GM21515 (cell line): Measurements from ENCODE around the gene COL19A1.
"Not testable (repeated sequence)": the region's sequence is repeated elsewhere in the genome, so short reads cannot be mapped to it uniquely, and the experiment has no call there.

ENCODE experiments used
- ATAC-seq: cut with Tn5 transposase; IDR thresholded peaks from one replicate; pipeline ENCODE4 v1.9.1; 2021; ENCODE audit not compliant: unreplicated experiment

The COL19A1 gene

DNA sequence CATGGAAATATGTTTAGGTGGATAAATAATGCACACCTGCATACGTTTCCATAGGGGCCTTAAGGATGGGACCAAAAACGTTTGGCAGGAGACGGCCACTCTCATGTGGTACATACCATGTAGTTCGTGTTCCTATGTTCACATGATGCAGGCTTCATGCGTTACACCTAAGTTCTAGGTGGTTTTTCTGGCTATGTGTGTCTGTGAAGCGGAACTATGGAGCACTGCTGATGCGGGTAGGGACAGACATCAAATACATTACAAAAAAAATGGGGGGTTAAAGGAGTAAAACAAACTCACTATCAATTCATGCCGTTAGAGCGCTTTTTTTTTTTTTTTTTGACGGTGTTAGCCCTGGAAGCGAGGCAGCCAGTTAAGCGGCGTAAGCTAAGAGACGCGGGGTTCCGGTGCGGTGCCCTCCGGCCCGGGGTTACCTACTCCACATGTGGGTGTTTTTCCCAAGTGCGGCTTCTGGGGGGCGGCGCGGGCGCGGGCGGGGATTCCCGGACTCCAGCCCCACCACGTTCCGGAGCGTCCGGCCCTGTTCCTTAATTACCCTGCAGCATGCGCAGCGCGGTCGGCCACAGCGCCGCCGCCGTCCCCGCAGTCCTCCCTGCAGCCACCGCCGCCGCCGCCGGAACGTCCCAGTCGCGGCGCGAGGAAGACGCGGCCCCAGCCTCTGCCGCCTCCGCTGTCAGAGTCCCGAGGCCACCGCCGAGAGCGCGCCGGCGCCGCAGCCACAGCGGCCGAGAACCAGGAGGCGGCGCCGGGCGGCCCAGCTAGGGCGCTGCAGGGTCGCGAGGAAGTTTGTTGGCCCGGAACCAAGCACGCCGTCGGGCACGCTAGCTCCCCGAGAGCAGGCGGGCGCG, 648 bp downstream of the COL19A1 start:
- ATAC-seq = peak; percentile 68

- no peak for ATAC-seq
Measured at GRCh38 chr6:69867639-69867976, 1.3 kb downstream of the COL19A1 start.

DNA sequence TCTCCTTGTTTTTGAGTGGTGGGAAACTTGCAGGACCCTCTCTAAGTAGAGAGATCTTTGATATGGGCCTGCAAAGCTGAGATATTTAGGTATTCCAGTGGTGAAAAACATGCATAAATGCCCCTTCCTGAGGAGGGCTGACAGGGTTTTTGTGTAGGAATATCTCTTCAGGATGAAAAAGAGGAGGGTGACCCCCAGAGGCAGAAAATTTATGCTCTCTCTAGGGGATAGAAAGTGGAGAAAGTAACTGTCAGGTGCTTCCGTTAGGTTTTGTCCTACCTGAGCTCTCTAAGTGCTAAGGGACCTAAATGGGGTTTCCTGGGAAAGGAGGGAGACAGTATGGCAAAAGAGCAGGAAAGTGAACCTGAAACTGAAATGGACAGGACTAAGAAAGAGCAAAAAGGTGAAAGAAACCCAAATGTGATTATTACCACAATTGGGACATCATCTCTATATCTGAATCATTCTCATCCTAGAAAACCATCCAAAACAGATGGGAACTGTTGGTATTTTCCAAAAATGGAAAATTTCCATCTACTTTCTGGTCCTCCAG, 2.0 kb downstream of the COL19A1 start:
- ATAC-seq = no peak

- no peak for ATAC-seq
Measured at GRCh38 chr6:69868961-69869360, 2.6 kb downstream of the COL19A1 start.

GRCh38 chr6:69871107-69871506, 4.8 kb downstream of the COL19A1 start:
- no peak for ATAC-seq

DNA sequence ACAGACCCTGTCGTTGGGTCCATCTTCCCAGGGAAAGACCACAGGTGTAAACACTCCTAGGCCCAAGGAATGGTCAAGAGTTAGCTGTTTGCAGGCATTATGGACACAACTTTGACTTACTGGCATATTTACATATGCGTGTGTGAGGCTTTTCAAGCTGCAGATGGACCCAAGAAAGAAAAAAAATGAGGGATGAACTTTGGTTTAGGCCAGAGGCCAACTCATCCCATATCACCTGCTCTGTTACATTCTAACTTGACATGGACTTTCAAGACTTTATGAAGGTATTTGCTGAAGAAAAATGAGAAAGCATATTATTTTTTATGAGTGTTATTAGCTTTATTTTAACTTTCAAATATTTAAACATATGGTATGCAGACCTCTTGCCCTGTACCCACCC, 6.9 kb downstream of the COL19A1 start:
- no peak for ATAC-seq

DNA sequence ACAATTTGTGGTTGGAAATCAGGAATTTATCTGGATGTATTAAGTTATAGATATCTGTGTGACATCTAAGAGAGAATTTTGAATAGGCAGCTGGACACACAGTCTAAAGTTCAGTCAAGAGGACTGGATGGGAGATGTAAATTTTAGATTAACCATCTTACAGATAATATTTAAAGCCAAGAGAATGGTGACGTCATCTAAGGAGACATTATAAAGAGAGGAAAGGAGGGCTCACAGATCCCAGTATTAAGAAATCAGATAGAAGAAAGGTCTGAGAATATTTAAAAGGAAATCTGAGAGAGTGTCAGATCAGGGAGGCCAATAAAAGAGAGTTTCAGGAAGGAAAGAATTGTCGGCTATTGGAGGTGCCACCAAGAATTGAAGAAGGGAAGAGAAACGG, 9.4 kb downstream of the COL19A1 start:
- no peak for ATAC-seq

GRCh38 chr6:69878795-69879194, 12.4 kb downstream of the COL19A1 start:
- ATAC-seq = no peak

DNA sequence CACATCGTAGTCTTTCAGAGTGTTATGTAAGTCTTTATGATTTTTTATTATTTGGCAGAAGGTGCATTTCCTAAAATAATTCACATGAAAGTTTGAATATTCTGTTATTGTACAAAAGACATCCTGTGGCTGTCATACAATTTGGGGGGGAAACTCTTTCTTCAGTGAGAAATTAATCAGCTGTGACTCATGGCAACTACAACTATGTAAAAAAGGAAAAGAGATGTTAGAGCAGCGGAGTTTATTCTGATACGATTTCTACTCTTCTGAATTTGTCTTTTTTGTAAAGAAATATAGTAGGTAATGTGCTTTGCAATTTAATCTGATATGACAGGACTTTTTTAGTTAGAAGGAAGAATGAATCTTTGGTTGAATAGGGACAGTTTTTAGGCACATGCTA, 14.2 kb downstream of the COL19A1 start:
- peak; percentile 42 for ATAC-seq

DNA sequence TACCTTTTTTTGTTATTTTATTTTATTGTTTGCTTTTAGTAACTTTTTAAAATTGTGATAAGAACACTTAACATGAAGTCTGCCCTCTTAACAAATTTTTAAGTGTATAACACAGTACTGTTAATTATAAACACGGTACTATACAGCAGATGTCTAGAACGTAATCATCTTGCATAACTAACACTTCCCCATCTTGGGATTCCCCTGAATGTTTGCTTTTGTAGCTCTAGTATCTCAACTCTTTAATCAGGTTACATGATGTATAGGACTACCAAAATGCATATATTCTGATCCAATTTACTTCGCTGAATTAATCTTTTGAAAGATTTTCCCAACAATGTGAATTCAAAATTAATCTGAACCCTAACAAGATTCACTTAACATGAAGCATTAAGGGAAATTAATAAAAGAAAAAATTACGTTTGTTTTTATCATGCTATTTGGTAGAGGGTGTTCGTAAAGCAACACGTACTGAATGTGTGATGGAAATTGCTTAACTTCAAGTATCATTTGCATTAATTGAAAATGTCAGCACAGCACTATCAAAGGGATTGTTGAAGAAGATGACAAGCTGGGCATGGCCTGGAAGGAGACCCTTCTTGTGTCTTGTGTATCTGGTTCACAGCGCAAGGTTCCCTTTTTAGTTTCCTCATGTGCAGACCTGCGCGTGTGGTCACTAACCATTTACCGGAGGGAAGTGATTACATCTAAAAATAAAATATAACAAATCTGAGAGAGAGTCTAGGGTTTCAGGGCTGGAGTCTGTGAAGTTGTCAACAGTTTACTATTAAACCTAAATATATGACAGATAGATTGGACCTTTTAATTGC, 15.2 kb downstream of the COL19A1 start:
- ATAC-seq = peak; percentile 87

DNA sequence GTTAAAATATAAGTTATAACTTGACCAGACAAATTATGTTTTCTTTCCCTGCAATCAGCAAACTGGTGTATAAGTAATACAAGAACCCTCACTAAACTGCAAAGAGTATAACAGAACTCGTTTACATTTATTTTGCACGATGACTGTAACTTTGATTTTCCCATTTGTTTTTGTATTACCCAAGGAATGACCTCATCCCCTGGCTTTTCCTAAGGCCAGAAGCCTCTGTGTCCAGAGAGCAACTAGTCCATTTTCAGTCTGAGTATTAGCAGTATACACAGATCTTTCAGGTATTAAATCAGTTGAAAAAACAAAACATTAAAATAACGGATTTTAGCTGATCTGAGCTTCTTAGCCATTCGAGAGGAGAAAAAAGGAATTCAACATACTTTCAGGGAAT, 17.2 kb downstream of the COL19A1 start:
- no peak for ATAC-seq

- ATAC-seq = no peak
Measured at GRCh38 chr6:69884231-69884630, 17.9 kb downstream of the COL19A1 start.

DNA sequence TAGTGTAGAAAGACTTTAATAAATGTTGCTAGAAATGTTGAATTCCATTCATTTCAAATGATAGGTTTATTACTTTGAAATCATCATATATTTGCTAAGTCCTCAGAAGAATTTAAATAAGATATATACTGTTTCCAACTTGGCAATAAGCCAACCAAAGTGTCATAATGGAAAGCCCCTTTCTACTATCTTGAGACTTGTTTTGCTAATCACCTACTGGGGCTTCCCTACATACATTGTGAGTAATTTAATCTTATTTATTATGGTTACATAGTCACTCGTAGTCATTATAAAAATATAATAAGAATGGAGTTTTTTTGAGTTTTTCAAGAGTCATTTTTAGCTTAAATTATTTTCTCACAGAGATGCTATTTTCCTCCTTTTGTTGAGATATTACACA, 20.7 kb downstream of the COL19A1 start:
- ATAC-seq = no peak

DNA sequence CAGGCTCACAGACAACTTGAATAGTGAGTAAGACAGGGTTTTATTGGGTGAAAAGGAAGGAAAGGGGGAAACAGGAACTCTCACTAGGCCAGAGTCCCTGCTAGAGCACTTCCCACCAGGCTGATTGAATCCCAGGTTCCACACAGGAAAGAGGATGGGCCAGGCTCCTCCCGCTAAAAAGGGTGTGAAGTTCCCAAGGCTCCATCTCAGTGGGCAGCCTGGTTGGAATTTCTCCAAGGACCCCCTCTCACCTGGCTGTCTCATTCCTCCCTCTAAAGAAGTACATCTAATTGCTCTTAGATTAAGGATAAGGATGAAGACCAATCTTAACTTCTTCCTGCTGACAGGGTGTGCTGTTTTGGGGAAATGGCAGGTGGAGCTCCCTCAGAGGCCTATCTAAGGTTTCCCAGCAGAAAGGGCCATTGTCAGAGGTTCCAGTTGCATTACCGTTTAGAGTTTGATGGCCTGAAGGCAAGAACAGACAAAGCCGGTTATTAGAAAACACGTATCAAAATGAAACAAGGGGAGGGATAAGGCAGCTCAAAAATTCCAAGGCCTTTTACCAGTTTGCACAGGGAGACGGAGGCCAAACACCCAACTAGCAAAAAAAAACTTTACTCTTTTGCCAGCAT, 21.5 kb downstream of the COL19A1 start:
- ATAC-seq = no peak

GRCh38 chr6:69888482-69889233, 22.3 kb downstream of the COL19A1 start:
- no peak for ATAC-seq

DNA sequence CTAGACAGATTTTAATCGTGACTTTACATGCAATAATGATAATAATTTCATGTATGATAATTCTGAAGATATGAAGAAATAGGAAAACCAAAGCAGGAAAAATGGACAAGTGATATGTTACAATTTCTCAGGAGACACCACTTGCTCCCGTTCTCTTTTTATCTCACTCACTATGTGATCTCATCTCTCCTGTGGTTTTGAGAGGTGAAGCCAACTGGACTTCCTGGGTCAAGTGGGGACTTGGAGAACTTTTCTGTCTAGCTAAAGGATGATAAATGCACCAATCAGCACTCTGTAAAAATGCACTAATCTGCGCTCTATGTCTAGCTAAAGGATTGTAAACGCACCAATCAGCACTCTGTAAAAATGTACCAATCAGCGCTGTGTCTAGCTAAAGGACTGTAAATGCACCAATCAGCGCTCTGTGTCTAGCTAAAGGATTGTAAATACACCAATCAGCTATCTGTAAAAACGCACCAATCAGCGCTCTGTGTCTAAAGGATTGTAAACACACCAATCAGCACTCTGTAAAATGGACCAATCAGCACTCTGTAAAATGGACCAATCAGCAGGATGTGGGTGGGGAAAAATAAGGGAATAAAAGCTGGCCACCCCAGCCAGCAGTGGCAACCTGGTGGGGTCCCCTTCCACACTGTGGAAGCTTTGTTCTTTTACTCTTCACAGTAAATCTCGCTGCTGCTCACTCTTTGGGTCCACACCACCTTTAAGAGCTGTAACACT, 23.0 kb downstream of the COL19A1 start:
- not testable (repeated sequence) for ATAC-seq

- ATAC-seq = not testable (repeated sequence)
Measured at GRCh38 chr6:69892561-69892960, 26.2 kb downstream of the COL19A1 start.

DNA sequence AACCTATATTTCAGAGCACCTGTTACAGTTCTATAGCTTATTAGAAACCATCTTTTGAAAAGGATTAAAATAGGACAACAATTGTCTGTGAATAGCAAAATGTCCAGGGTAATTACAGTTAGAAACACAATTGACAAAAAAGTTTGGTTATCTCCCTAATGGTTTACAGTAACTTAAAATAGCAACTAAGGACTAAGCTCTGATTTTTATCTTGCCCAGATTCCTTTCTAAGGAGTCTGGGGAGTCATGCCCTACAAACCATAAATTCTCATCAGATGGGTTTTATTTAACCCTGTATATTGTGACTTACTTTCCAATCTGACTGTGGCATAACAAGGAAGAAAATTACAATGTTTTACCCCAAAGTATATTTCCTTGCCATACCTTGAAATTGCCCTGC, 26.9 kb downstream of the COL19A1 start:
- ATAC-seq = not testable (repeated sequence)

DNA sequence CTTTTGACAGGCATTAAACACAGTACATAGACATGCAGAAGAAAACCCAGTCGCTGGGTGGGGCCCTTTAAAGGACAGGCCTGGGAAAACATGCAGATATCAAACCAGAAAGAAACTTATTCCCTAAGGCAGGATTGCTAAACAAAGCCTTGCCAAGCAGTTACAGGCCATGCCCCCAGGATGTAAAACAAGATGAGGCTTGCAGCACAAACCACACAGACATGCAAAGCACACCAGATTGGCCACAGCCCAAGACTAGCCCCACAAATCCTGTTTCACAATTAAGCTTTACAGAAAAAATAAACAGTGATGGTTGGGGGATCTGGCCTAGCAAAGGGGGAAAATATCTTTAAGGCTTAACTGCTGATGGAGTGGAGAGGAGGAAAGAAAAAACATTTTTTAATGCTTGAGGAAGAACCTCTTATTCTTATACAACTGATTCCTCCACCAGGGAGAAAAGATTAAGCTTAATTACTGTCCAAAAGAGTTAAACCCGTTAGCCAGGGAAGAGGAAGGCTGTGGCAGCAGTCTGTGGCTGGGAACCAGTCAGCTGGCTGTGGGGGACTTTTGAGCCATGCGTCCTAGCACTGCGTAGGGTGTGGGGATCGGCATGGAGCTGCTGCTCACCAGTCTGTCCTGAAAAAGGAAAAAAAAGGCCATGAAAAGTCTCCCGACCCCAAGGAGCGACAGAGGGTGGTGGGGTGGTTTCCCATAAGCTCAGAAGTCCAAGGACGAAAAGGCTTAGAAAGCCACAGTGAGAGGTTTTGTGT, 28.4 kb downstream of the COL19A1 start:
- ATAC-seq = peak; percentile 68
